Peyer's patch (tissue), 4 donors: ENCODE data around the gene FOXC1.

Experiments used
- POLR2A ChIP-seq, 2 donors: fragments of 450-650 bp; IDR thresholded peaks; one replicate each; pipeline ENCODE4 v1.5.1; 2017; ENCODE audit warnings: antibody characterized with exemption in 2 of 2, mild to moderate bottlenecking in 2 of 2, moderate library complexity in 2 of 2
- TF ChIP-seq, protein P1 (sequence below), 6 experiments: fragments of 450-650 bp in 4 of 6; fragments of 200-600 bp in 2 of 6; sonication (generic) in 1 of 6; IDR thresholded peaks; one replicate each; pipeline ENCODE4 v1.5.1; 2017 to 2019; ENCODE audit warnings: antibody characterized with exemption in 6 of 6, mild to moderate bottlenecking in 3 of 6, moderate library complexity in 1 of 6

GRCh38 chr6:1636971-1637871 lies 27.5 kb downstream of the FOXC1 start:
- TF ChIP-seq, protein P1, sequence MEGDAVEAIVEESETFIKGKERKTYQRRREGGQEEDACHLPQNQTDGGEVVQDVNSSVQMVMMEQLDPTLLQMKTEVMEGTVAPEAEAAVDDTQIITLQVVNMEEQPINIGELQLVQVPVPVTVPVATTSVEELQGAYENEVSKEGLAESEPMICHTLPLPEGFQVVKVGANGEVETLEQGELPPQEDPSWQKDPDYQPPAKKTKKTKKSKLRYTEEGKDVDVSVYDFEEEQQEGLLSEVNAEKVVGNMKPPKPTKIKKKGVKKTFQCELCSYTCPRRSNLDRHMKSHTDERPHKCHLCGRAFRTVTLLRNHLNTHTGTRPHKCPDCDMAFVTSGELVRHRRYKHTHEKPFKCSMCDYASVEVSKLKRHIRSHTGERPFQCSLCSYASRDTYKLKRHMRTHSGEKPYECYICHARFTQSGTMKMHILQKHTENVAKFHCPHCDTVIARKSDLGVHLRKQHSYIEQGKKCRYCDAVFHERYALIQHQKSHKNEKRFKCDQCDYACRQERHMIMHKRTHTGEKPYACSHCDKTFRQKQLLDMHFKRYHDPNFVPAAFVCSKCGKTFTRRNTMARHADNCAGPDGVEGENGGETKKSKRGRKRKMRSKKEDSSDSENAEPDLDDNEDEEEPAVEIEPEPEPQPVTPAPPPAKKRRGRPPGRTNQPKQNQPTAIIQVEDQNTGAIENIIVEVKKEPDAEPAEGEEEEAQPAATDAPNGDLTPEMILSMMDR (IDR thresholded peaks at IDR 0.05): no peak
- TF ChIP-seq POLR2A (IDR thresholded peaks at IDR 0.05): no peak
